ENCODE measurements around the gene CFAP69. TPM values are rescaled to one million over a fixed set of nuclear protein-coding genes. Genes with fewer than 3 reads are reported as not detected.

Gene CFAP69
- total and polyA plus RNA-seq, 10 of the 15 experiments (the other 5 are each of a cell fraction or from before 2014, with no cell fraction given), result 0.11 to 3.1 (median 0.48) TPM; not detected in 1

- H4K20me1 ChIP-seq (ENCODE audit: control insufficient read depth, insufficient read depth), result no peaks in the 10 kb centered on the region
- no peaks in the 10 kb centered on the region for H3K79me2 ChIP-seq (ENCODE audit: control insufficient read depth, insufficient read depth, low read length)
- ChIA-PET CTCF (interaction anchor here (1.1 to 2.8 kb wide), 6 partner anchors 9 to 158 kb away, joined by 3 to 16 read pairs (median 6); partner anchors contain the start of gene STEAP1), SMC1A (ENCODE audit: uncharacterized antibody, unreplicated experiment) (interaction anchor here (0.8 to 1.5 kb wide), 4 partner anchors 9 to 137 kb away, joined by 3 to 6 read pairs (median 4); no protein-coding TSS in a partner anchor), POLR2A (interaction anchor here (0.5 kb wide), 1 partner anchor 48 kb away, joined by 3 read pairs; no protein-coding TSS in a partner anchor), RAD21 (ENCODE audit: unreplicated experiment) (no interaction called here)
- no peaks in the 10 kb centered on the region for H3K9me3 ChIP-seq (replicated peaks; ENCODE audit: control insufficient read depth, insufficient read depth, low read length)
- H3K36me3 ChIP-seq (ENCODE audit: control insufficient read depth in 2 of 2, insufficient read depth in 2 of 2, low read length in 1 of 2), result no peaks in the 10 kb centered on the region
- H3K27ac ChIP-seq (ENCODE audit: control insufficient read depth, insufficient read depth), result no peak overlapping the region
- no peaks in the 10 kb centered on the region for H3K4me1 ChIP-seq (ENCODE audit: control insufficient read depth, insufficient read depth, low read length)
- DNase-seq (ENCODE audit: low read depth, low spot score), result no peak
- H2AFZ ChIP-seq (ENCODE audit: control insufficient read depth, low read depth, low read length), result no peak overlapping the region
- ATAC-seq, result no peak
- in situ Hi-C loops (cut with MboI) (no loop called here), intact Hi-C loops (cut with micrococcal nuclease; ENCODE audit: unreplicated experiment) (no loop called here)
- no TSS peak for BruUV-seq (replicated peaks)
- 69% methylated on average over 1 of the region's 1 CpG for WGBS (ENCODE audit: insufficient coverage, insufficient replicate concordance, low lambda C conversion rate, missing lambda C conversion rate)
- H3K9ac ChIP-seq (ENCODE audit: control insufficient read depth, insufficient read depth, low read length), result no peak overlapping the region
- H3K4me2 ChIP-seq (ENCODE audit: control insufficient read depth, insufficient read depth), result no peak overlapping the region
- 0 out of 4 replicates have a peak, but pooled peaks cover 0 to 2% of the 10 kb centered on the region in 2 experiments for H3K27me3 ChIP-seq (replicated peaks in 1 of 2; ENCODE audit: control insufficient read depth in 2 of 2, insufficient read depth in 2 of 2, low read length in 1 of 2)
- no peak overlapping the region for H3K4me3 ChIP-seq
- no peak for FAIRE-seq
- TF ChIP-seq E2F4 (IDR thresholded peaks at IDR 0.05; ENCODE audit: low read depth, low read length), result no peak
- TF ChIP-seq IRF3 (IDR thresholded peaks at IDR 0.05), result no peak
- no peak for TF ChIP-seq CEBPZ (IDR thresholded peaks at IDR 0.05; ENCODE audit: low read depth, low read length)
- TF ChIP-seq NFYA (IDR thresholded peaks at IDR 0.05; ENCODE audit: borderline replicate concordance, low read depth, low read length), result no peak
- TF ChIP-seq USF1 (IDR thresholded peaks at IDR 0.05; ENCODE audit: borderline replicate concordance, extremely low read length, insufficient read depth, low read depth, low read length), result no peak
- TF ChIP-seq ATF3 (IDR thresholded peaks at IDR 0.05; ENCODE audit: borderline replicate concordance, extremely low read depth, low read depth, low read length), result no peak
- TF ChIP-seq ETV6 (conservative IDR thresholded peaks at IDR 0.05 in 1 of 2, IDR thresholded peaks at IDR 0.05 in 1 of 2; ENCODE audit: borderline replicate concordance in 1 of 2, low read depth in 1 of 2), result no peak
- TF ChIP-seq CEBPB (IDR thresholded peaks at IDR 0.05; ENCODE audit: borderline replicate concordance in 1 of 2, low read depth in 2 of 2, low read length in 2 of 2), result no peak
- TF ChIP-seq IKZF1 (conservative IDR thresholded peaks at IDR 0.05), result no peak
- no peak for TF ChIP-seq NRF1 (conservative IDR thresholded peaks at IDR 0.05; ENCODE audit: low read depth, low read length)
- no peak for TF ChIP-seq ZBTB11 (CRISPR knock-in tag; IDR thresholded peaks at IDR 0.05)
Measured at GRCh38 chr7:90269163-90269562, 24.2 kb downstream of the CFAP69 start.

Measured in GM12878 (cell line).